Neuronal stem cell (in vitro differentiated cells): Measurements from ENCODE around the gene HBM.

Source experiments
- DNase-seq: peaks from one replicate; pipeline ENCODE4 v3.0.0-alpha.2; 2013; ENCODE audit warnings: low spot score
- H2AFZ ChIP-seq: one replicate; pipeline ENCODE4 v1.6.1; 2013; ENCODE audit warnings: mild to moderate bottlenecking, low read length, inconsistent platforms
- H2AK5ac ChIP-seq: 2 replicates; pipeline ENCODE4 v1.6.1; 2013; ENCODE audit warnings: low read depth, mild to moderate bottlenecking, inconsistent platforms, low read length, moderate library complexity, mixed read lengths
- H2BK120ac ChIP-seq: 2 replicates; pipeline ENCODE4 v1.6.1; 2013; ENCODE audit warnings: low read depth, mild to moderate bottlenecking, inconsistent platforms, low read length, moderate library complexity, mixed read lengths
- H2BK12ac ChIP-seq: one replicate; pipeline ENCODE4 v1.6.1; 2013; ENCODE audit warnings: low read length, inconsistent platforms
- H2BK15ac ChIP-seq: 2 replicates; pipeline ENCODE4 v1.6.1; 2013; ENCODE audit warnings: mild to moderate bottlenecking, low read length, inconsistent platforms, mixed read lengths
- H2BK5ac ChIP-seq: one replicate; pipeline ENCODE4 v1.6.1; 2013; ENCODE audit warnings: inconsistent platforms, mild to moderate bottlenecking, low read length, moderate library complexity
- H3K14ac ChIP-seq: one replicate; pipeline ENCODE4 v1.6.1; 2013; ENCODE audit warnings: low read length, inconsistent platforms
- H3K18ac ChIP-seq: 2 replicates; pipeline ENCODE4 v1.6.1; 2013; ENCODE audit warnings: low read length, inconsistent platforms
- H3K23ac ChIP-seq: 2 replicates; pipeline ENCODE4 v1.6.1; 2013; ENCODE audit warnings: low read depth, mild to moderate bottlenecking, mixed read lengths, low read length, inconsistent platforms; ENCODE audit not compliant: poor library complexity
- H3K27ac ChIP-seq: replicated peaks from 3 replicates; pipeline ENCODE4 v1.5.1; 2013; ENCODE audit warnings: low read length, inconsistent platforms
- H3K27me3 ChIP-seq, 3 experiments: 2 replicates each; pipeline ENCODE4 v1.6.1; 2013; ENCODE audit warnings: low read length in 3 of 3, mild to moderate bottlenecking in 2 of 3, inconsistent platforms in 1 of 3, low read depth in 1 of 3, mixed read lengths in 1 of 3, moderate library complexity in 1 of 3; ENCODE audit not compliant: control insufficient read depth in 3 of 3, insufficient read depth in 3 of 3
- H3K36me3 ChIP-seq, 2 donors: replicated peaks in 1 of 2; 2 replicates each; pipeline ENCODE4 v1.6.1; 2013; ENCODE audit warnings: low read length in 2 of 2; ENCODE audit not compliant: control insufficient read depth in 2 of 2, insufficient read depth in 2 of 2
- H3K4ac ChIP-seq: 2 replicates; pipeline ENCODE4 v1.6.1; 2013; ENCODE audit warnings: inconsistent platforms, mild to moderate bottlenecking, low read length, moderate library complexity
- H3K4me1 ChIP-seq, 2 donors: 1 replicate in 1 of 2; 2 replicates in 1 of 2; pipeline ENCODE4 v1.6.1; 2013; ENCODE audit warnings: low read length in 2 of 2, low read depth in 1 of 2; ENCODE audit not compliant: control insufficient read depth in 2 of 2, insufficient read depth in 1 of 2
- H3K4me2 ChIP-seq: one replicate; pipeline ENCODE4 v1.6.1; 2013; ENCODE audit warnings: mild to moderate bottlenecking, low read length, inconsistent platforms; ENCODE audit not compliant: insufficient read depth, poor library complexity, severe bottlenecking
- H3K4me3 ChIP-seq, 2 donors: 2 replicates each; pipeline ENCODE4 v1.5.1; 2013; ENCODE audit warnings: low read length in 2 of 2, mild to moderate bottlenecking in 2 of 2, inconsistent platforms in 1 of 2, moderate library complexity in 1 of 2
- H3K79me1 ChIP-seq: one replicate; pipeline ENCODE4 v1.6.1; 2013; ENCODE audit warnings: low read depth, mild to moderate bottlenecking, inconsistent platforms, low read length, moderate library complexity
- H3K9ac ChIP-seq: one replicate; pipeline ENCODE4 v1.6.1; 2013; ENCODE audit warnings: mild to moderate bottlenecking, low read depth, low read length, inconsistent platforms; ENCODE audit not compliant: poor library complexity
- H3K9me3 ChIP-seq, 2 donors: replicated peaks in 1 of 2; 2 replicates each; pipeline versions ENCODE3 to v1.6.1; 2013; ENCODE audit warnings: low read length in 2 of 2, mild to moderate bottlenecking in 2 of 2, inconsistent platforms in 1 of 2, low read depth in 1 of 2, mixed read lengths in 1 of 2, moderate library complexity in 1 of 2; ENCODE audit not compliant: control insufficient read depth in 2 of 2, insufficient read depth in 1 of 2
- H4K8ac ChIP-seq: one replicate; pipeline ENCODE4 v1.6.1; 2013; ENCODE audit warnings: low read depth, mild to moderate bottlenecking, inconsistent platforms, low read length, moderate library complexity
- H4K91ac ChIP-seq: one replicate; pipeline ENCODE4 v1.6.1; 2013; ENCODE audit warnings: low read length, low read depth, mild to moderate bottlenecking, inconsistent platforms; ENCODE audit not compliant: poor library complexity
- WGBS, 2 donors: extraction: QIAGEN DNeasy Blood & Tissue Kit; methylation state at CpG; one replicate each; pipeline ENCODE4 v1.1.7; 2013; ENCODE audit warnings: missing lambda C conversion rate in 2 of 2, mixed read lengths in 1 of 2; ENCODE audit not compliant: insufficient read length in 2 of 2, insufficient replicate concordance in 1 of 2; ENCODE audit errors: extremely low coverage in 2 of 2; 5-methylcytosine and 5-hydroxymethylcytosine counted together

Gene HBM

DNA sequence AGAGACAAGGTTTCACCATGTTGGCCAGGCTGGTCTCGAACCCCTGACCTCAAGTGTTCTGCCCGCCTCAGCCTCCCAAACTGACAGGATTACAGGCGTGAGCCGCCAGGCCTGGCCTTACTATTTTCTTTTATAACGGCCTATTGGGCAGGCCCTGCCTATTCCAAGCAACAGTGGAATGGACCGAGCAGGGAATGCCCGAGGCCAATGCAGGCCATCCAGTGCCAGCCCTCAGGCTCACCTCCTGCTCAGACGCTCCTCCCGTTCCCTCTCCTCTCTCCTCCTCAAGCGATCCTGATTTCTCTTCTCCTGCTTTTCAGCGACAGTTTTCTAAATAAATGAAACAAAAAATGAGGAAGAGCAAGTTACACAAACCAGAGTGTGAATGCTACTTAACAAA, 26.9 kb downstream of the HBM start:
- H3K4me1 ChIP-seq, result no peaks in the 10 kb centered on the region
- no peak overlapping the region for H2AFZ ChIP-seq
- H4K8ac ChIP-seq, result no peak overlapping the region
- H3K4me3 ChIP-seq, result no peak overlapping the region
- no peak overlapping the region for H4K91ac ChIP-seq
- H3K4me2 ChIP-seq, result no peak overlapping the region
- peaks cover 0 to 2% (median 0%) of the 10 kb centered on the region in 3 experiments for H3K27me3 ChIP-seq
- DNase-seq, result no peak
- no peak overlapping the region for H3K27ac ChIP-seq
- H3K18ac ChIP-seq, result no peak overlapping the region
- peaks cover 69 to 99% of the 10 kb centered on the region in 2 donors for H3K36me3 ChIP-seq
- H3K23ac ChIP-seq, result no peak overlapping the region
- no peak overlapping the region for H2BK15ac ChIP-seq
- H2BK120ac ChIP-seq, result no peak overlapping the region
- H2BK12ac ChIP-seq, result no peak overlapping the region
- H3K14ac ChIP-seq, result no peak overlapping the region
- WGBS, 2 donors, result no CpG with 5 or more reads among the region's 11 CpGs
- H3K9ac ChIP-seq, result no peak overlapping the region
- no peak overlapping the region for H2BK5ac ChIP-seq
- H3K4ac ChIP-seq, result no peak overlapping the region
- peaks cover 0 to 2% of the 10 kb centered on the region in 2 donors for H3K9me3 ChIP-seq
- peaks cover 6% of the 10 kb centered on the region for H3K79me1 ChIP-seq
- H2AK5ac ChIP-seq, result no peak overlapping the region

DNA sequence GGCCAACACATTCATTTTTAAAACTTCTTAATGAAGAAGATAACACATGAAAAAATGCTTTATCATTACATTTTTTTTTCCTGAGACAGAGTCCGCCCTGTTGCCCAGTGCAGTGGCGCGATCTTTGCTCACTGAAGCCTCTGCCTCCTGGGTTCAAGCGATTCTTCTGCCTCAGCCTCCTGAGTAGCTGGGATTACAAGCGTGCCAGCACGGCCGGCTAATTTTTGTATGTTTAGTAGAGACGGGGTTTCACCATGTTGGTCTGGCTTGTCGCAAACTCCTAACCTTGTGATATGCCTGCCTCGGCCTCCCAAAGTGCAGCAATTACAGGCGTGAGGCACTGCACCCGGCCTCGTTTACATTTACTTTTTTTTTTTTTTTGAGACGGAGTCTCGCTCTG, 27.7 kb downstream of the HBM start:
- no peak overlapping the region for H2AK5ac ChIP-seq
- no peak overlapping the region for H4K8ac ChIP-seq
- no peak overlapping the region for H3K27ac ChIP-seq
- no peaks in the 10 kb centered on the region for H3K4me1 ChIP-seq
- H2BK5ac ChIP-seq, result no peak overlapping the region
- H3K9me3 ChIP-seq, result peaks cover 0 to 2% of the 10 kb centered on the region in 2 donors
- peaks cover 0 to 2% (median 0%) of the 10 kb centered on the region in 3 experiments for H3K27me3 ChIP-seq
- no peak overlapping the region for H3K4ac ChIP-seq
- no CpG with 5 or more reads among the region's 15 CpGs for WGBS, 2 donors
- H3K23ac ChIP-seq, result no peak overlapping the region
- no peak overlapping the region for H2BK12ac ChIP-seq
- H2AFZ ChIP-seq, result no peak overlapping the region
- H3K9ac ChIP-seq, result no peak overlapping the region
- H3K36me3 ChIP-seq, result peaks cover 70 to 99% of the 10 kb centered on the region in 2 donors
- no peak overlapping the region for H3K14ac ChIP-seq
- H4K91ac ChIP-seq, result no peak overlapping the region
- H2BK120ac ChIP-seq, result no peak overlapping the region
- no peak for DNase-seq
- H2BK15ac ChIP-seq, result no peak overlapping the region
- H3K18ac ChIP-seq, result no peak overlapping the region
- peaks cover 6% of the 10 kb centered on the region for H3K79me1 ChIP-seq
- no peak overlapping the region for H3K4me3 ChIP-seq
- H3K4me2 ChIP-seq, result no peak overlapping the region

DNA sequence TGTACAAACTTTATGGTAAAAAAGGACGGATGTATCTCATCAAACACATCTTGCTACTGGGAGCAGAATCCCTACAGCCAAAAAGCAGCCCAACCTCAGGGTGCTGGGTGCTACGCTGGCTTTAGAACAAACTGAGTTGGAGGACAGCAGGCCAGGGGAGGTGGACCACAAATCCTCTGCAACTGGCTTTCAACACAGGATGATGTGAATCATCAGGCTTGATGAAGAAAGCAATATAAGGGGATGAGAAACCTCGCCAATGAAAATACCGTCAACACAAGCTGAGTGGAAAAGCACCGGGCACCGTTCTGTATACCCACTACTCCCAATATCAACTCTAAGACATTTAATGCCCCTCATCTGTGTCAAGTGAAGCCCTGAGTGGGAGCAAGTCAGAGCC, 28.7 kb downstream of the HBM start:
- H2BK12ac ChIP-seq, result no peak overlapping the region
- no peak overlapping the region for H2BK5ac ChIP-seq
- no peak overlapping the region for H2AFZ ChIP-seq
- peaks cover 0 to 2% of the 10 kb centered on the region in 2 donors for H3K9me3 ChIP-seq
- no peak overlapping the region for H3K23ac ChIP-seq
- no peak overlapping the region for H4K8ac ChIP-seq
- H3K4me3 ChIP-seq, result no peak overlapping the region
- no peaks in the 10 kb centered on the region for H3K4me1 ChIP-seq
- no peak overlapping the region for H2BK120ac ChIP-seq
- H3K27me3 ChIP-seq, result peaks cover 0 to 2% (median 0%) of the 10 kb centered on the region in 3 experiments
- H3K18ac ChIP-seq, result no peak overlapping the region
- H4K91ac ChIP-seq, result no peak overlapping the region
- H2BK15ac ChIP-seq, result no peak overlapping the region
- H3K4me2 ChIP-seq, result no peak overlapping the region
- no peak overlapping the region for H3K27ac ChIP-seq
- no peak overlapping the region for H3K14ac ChIP-seq
- H3K36me3 ChIP-seq, result peaks cover 67 to 99% of the 10 kb centered on the region in 2 donors
- H3K79me1 ChIP-seq, result peaks cover 6% of the 10 kb centered on the region
- DNase-seq, result no peak
- H3K4ac ChIP-seq, result no peak overlapping the region
- WGBS, 2 donors, result no CpG with 5 or more reads among the region's 6 CpGs
- H2AK5ac ChIP-seq, result no peak overlapping the region
- no peak overlapping the region for H3K9ac ChIP-seq

GRCh38 chr16:200388-200787, 34.6 kb downstream of the HBM start:
- H3K36me3 ChIP-seq, result peaks cover 39 to 96% of the 10 kb centered on the region in 2 donors
- WGBS, 2 donors, result no CpG with 5 or more reads among the region's 5 CpGs
- no peak for DNase-seq

More at GRCh38 chr16:200388-200787, 34.6 kb downstream of the HBM start:
- Histone ChIP-seq H2BK12ac (no peak overlapping the region), H2BK5ac (no peak overlapping the region), H2BK15ac (no peak overlapping the region), H3K9ac (no peak overlapping the region), H3K27ac (no peak overlapping the region), H3K9me3 (no peaks in the 10 kb centered on the region), H2BK120ac (no peak overlapping the region), H3K4ac (no peak overlapping the region), H4K91ac (no peak overlapping the region), H3K14ac (no peak overlapping the region), H3K4me1 (no peaks in the 10 kb centered on the region), H4K8ac (no peak overlapping the region), H3K4me2 (no peak overlapping the region), H3K18ac (no peak overlapping the region), H3K23ac (no peak overlapping the region), H3K27me3 (no peaks in the 10 kb centered on the region), H2AK5ac (no peak overlapping the region), H3K79me1 (peaks cover 4% of the 10 kb centered on the region), H2AFZ (no peak overlapping the region), H3K4me3 (no peak overlapping the region)
